Heart left ventricle (tissue), 16 donors: Measurements from ENCODE around the gene CPNE7. TPM values are rescaled to one million over a fixed set of nuclear protein-coding genes. Genes with fewer than 3 reads are reported as not detected.

Source experiments
- ATAC-seq, 4 donors: fragments of 200-7000 bp; cut with Tn5 transposase; one replicate each; pipeline ENCODE4 v1.9.1; 2020 to 2022; ENCODE audit warnings: moderate library complexity in 4 of 4, mild to moderate bottlenecking in 3 of 4, moderate number of reproducible peaks in 1 of 4
- DNase-seq, 5 donors: peaks; one replicate each; pipeline ENCODE4 v3.0.0-alpha.2; 2020
- H3K27ac ChIP-seq, 12 donors: fragments of 200-600 bp; sonication (generic) in 4 of 12; one replicate each; pipeline versions ENCODE4 v1.5.0 to v1.8.0; 2016 to 2022; ENCODE audit warnings: mild to moderate bottlenecking in 2 of 12
- H3K27me3 ChIP-seq, 9 donors: fragments of 200-600 bp; sonication (generic) in 2 of 9; one replicate each; pipeline versions ENCODE4 v1.5.1 to v1.8.0; 2016 to 2022; ENCODE audit warnings: mild to moderate bottlenecking in 3 of 9
- H3K36me3 ChIP-seq, 9 donors: fragments of 200-600 bp; sonication (generic) in 2 of 9; one replicate each; pipeline versions ENCODE4 v1.5.0 to v1.8.0; 2018 to 2022; ENCODE audit warnings: mild to moderate bottlenecking in 2 of 9
- H3K4me1 ChIP-seq, 12 donors: fragments of 200-600 bp; sonication (generic) in 4 of 12; one replicate each; pipeline versions ENCODE4 v1.5.0 to v1.8.0; 2016 to 2022; ENCODE audit warnings: mild to moderate bottlenecking in 3 of 12
- H3K4me3 ChIP-seq, 12 donors: fragments of 200-600 bp; sonication (generic) in 4 of 12; one replicate each; pipeline versions ENCODE4 v1.5.0 to v1.8.0; 2017 to 2022; ENCODE audit warnings: mild to moderate bottlenecking in 9 of 12, moderate library complexity in 4 of 12
- H3K9me3 ChIP-seq, 12 donors: fragments of 200-600 bp; sonication (generic) in 4 of 12; one replicate each; pipeline versions ENCODE4 v1.5.0 to v1.8.0; 2016 to 2022; ENCODE audit warnings: mild to moderate bottlenecking in 1 of 12
- CTCF ChIP-seq, 12 donors: fragments of 200-600 bp; sonication (generic) in 4 of 12; IDR thresholded peaks; one replicate each; pipeline versions ENCODE4 v1.5.0 to v1.8.0; 2018 to 2022; ENCODE audit warnings: antibody characterized with exemption in 12 of 12, mild to moderate bottlenecking in 5 of 12
- POLR2A ChIP-seq, 2 donors: fragments of 450-650 bp; IDR thresholded peaks; one replicate each; pipeline ENCODE4 v1.6.1; 2017; ENCODE audit warnings: antibody characterized with exemption in 2 of 2, mild to moderate bottlenecking in 2 of 2, moderate library complexity in 2 of 2
- WGBS, 4 donors: extraction: QIAGEN DNeasy Blood & Tissue Kit in 2 of 4; methylation state at CpG; one replicate each; pipeline versions ENCODE4 v1.1.5 to v1.1.7; 2013 to 2018; 5-methylcytosine and 5-hydroxymethylcytosine counted together
- intact Hi-C, 10 donors: fragments of 100-400 bp; cut with DNase I; formaldehyde crosslinking; loops; one replicate each; pipeline versions ENCODE4 v1.11.1 to v1.14.2; 2022
- polyA plus RNA-seq, 2 donors: library from polyadenylated mRNA; stranded (reverse); fragments of 200-250 nt; gene quantifications; one replicate each; pipeline ENCODE4 v1.2.3, GENCODE V29; 2013
- total RNA-seq, 9 donors: library from RNA; depleted of rRNA in 2 of 9; stranded (reverse); fragments of >200 nt in 2 of 9; fragmentation: NEBNext Ultra II Directional in 3 of 9; extraction: Animal tissue kit (Norgen Biotek cat#: 25700) in 3 of 9; gene quantifications; one replicate each; pipeline versions ENCODE4 v1.1.0 to v1.2.4, GENCODE V29; 2016 to 2023
- donor health status: ischemic (EF 13 %, LVEDD 7.1; RV severe dilation, severe dysfunction).
- donor health status: healthy with polysubstance abuse.
- donor health status: DM: no; HTN: yes; CAD: no.
- donor health status: DM: no; HTN: no; CAD: no.
- donor health status: ischemic (EF 25% LVEDD 6.9; RV normal size, moderate dysfunction).
- donor health status: ischemic (EF 25% LVEDD 5.7; RV mildly dilated, moderate dysfunction).
- donor health status: healthy.
- donor health status: DM: yes; HTN: yes; CAD: no.
- donor health status: ischemic (EF 35%, LVEDD 5.7; RV mildly dilated, moderate dysfunction).
- donor health status: nonischemic (EF 11% LVEDD 7.7; RV severe dilation, severe dysfunction).
- donor health status: DM: yes; HTN: yes; CAD: no.
- donor health status: PGD.
- donor health status: ischemic (EF 29% LVEDD 5.4; RV normal size, mild dysfunction).
- donor health status: nonischemic (EF 23%, LVEDD 6.1; RV moderate dilation, normal function).

The CPNE7 gene
- total and polyA plus RNA-seq, 11 donors = 0.20 to 0.50 TPM; not detected in 9

- intact Hi-C loops = loop anchor here in 7 of 10 donors (2.0 to 5.0 kb wide), 5 partner anchors 36 to 227 kb away; partner anchors contain the start of gene SPATA2L (in 1 of the 7)
Measured at GRCh38 chr16:89557690-89558490, 17.7 kb upstream of the CPNE7 start.

GRCh38 chr16:89560378-89561141 lies 15.0 kb upstream of the CPNE7 start, which contains the start of gene RPL13:
TSS of gene RPL13 (plus strand) at chr16:89560682. CDS start at chr16:89560960, 278 bp downstream.
- intact Hi-C loops = loop anchor here in 2 of 10 donors (5.0 to 10.0 kb wide), 2 partner anchors 53 to 316 kb away; partner anchors contain the start of gene SPG7 (in 1 of the 2)
- peak within 1 kb of the TSS; percentile 88 to 99 (median 95) for H3K27ac ChIP-seq
- H3K36me3 ChIP-seq = peaks cover 6 to 61% (median 55%) of the 10 kb centered on the region in 9 donors
- DNase-seq (peak; percentile 95 to 97 (median 96)), ATAC-seq (peak; percentile 94 to 97 (median 96))
- H3K9me3 ChIP-seq = no peaks in the 10 kb centered on the region
- no peaks in the 10 kb centered on the region for H3K27me3 ChIP-seq
- 0% methylated on average over 53 to 87 of the region's 87 CpGs for WGBS, 4 donors
- peaks cover 8 to 64% (median 30%) of the 10 kb centered on the region in 12 donors for H3K4me1 ChIP-seq
- peak within 1 kb of the TSS; percentile 33 to 97 (median 84) for H3K4me3 ChIP-seq
- peak in 1 of 12 donors; percentile 6 for TF ChIP-seq CTCF (IDR thresholded peaks at IDR 0.05)
- TF ChIP-seq POLR2A (IDR thresholded peaks at IDR 0.05) = peak; percentile 68 to 97

More at GRCh38 chr16:89557690-89558490, 17.7 kb upstream of the CPNE7 start:
- DNase-seq (no peak), ATAC-seq (no peak)
- H3K27ac ChIP-seq = no peak overlapping the region
- H3K4me3 ChIP-seq = no peak overlapping the region
- peaks cover 8 to 37% (median 21%) of the 10 kb centered on the region in 12 donors for H3K4me1 ChIP-seq
- no peaks in the 10 kb centered on the region for H3K9me3 ChIP-seq
- TF ChIP-seq POLR2A (IDR thresholded peaks at IDR 0.05) = no peak
- TF ChIP-seq CTCF (IDR thresholded peaks at IDR 0.05) = no peak
- 85 to 90% (median 88%) methylated on average over 13 to 19 of the region's 19 CpGs for WGBS, 4 donors
- peaks cover 0 to 67% (median 61%) of the 10 kb centered on the region in 9 donors for H3K36me3 ChIP-seq
- no peaks in the 10 kb centered on the region for H3K27me3 ChIP-seq

- intact Hi-C loops = loop anchor here in 2 of 10 donors (5.0 to 10.0 kb wide), 2 partner anchors 54 to 317 kb away; partner anchors contain the start of gene SPG7 (in 1 of the 2)
Measured at GRCh38 chr16:89561142-89561883, 14.2 kb upstream of the CPNE7 start.

More at GRCh38 chr16:89561142-89561883, 14.2 kb upstream of the CPNE7 start:
- TF ChIP-seq POLR2A (IDR thresholded peaks at IDR 0.05) = no peak
- TF ChIP-seq CTCF (IDR thresholded peaks at IDR 0.05) = peak in 1 of 12 donors; percentile 15
- DNase-seq (peak in 1 of 5 donors; percentile 47), ATAC-seq (no peak)
- peak overlapping the region; percentile 33 to 97 (median 84) for H3K4me3 ChIP-seq
- no peaks in the 10 kb centered on the region for H3K27me3 ChIP-seq
- peaks cover 8 to 71% (median 37%) of the 10 kb centered on the region in 12 donors for H3K4me1 ChIP-seq
- H3K36me3 ChIP-seq = peaks cover 6 to 53% (median 47%) of the 10 kb centered on the region in 9 donors
- H3K27ac ChIP-seq = peak overlapping the region; percentile 88 to 99 (median 95)
- 4 to 16% (median 5%) methylated on average over 18 to 58 of the region's 58 CpGs for WGBS, 4 donors
- H3K9me3 ChIP-seq = no peaks in the 10 kb centered on the region
